B cell (primary cell): ENCODE results near the gene SMURF1.
"Not testable (repeated sequence)": the region's sequence is repeated elsewhere in the genome, so short reads cannot be mapped to it uniquely, and the experiment has no call there.

Experiments used
- CTCF ChIP-seq: fragments of 200-600 bp; IDR thresholded peaks from one replicate; pipeline ENCODE4 v1.8.0; 2022; ENCODE audit warnings: antibody characterized with exemption, mild to moderate bottlenecking
- EZH2 ChIP-seq: IDR thresholded peaks from 2 replicates; pipeline ENCODE4 v1.6.1; 2012; ENCODE audit warnings: borderline replicate concordance, low read depth, mild to moderate bottlenecking, moderate library complexity, low read length; ENCODE audit not compliant: insufficient read depth, poor library complexity, severe bottlenecking

DNA sequence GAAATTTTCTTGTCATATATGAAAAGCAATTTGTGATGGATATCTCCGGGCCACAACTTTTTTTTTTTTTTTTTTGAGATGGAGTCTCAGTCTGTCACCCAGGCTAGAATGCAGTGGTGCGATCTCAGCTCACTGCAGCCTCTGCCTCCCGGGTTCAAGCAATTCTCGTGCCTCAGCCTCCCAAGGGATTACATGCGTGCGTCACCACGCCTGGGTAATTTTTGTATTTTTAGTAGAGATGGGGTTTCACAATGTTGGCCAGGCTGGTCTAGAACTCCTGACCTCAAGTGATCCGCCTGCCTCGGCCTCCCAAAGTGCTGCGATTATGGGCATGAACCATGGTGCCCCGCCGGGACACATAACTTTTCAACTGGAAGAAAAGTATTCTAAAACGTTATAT, 40.1 kb downstream of the SMURF1 start:
- not testable (repeated sequence) for TF ChIP-seq CTCF, EZH2
